Stimulated activated CD4-positive, alpha-beta T cell treated with anti-CD3 and anti-CD28 coated beads, TNF-alpha, amount 100 ng/mL, for 4 hours (primary cell): ENCODE data around the gene ACVR1B.
A peak's percentile ranks its signal among the peaks of the same experiment; 100 is the strongest.

Source experiments
- DNase-seq, 3 experiments: peaks; one replicate each; pipeline ENCODE4 v3.0.0-alpha.2; 2020; ENCODE audit warnings: low read depth in 3 of 3

ACVR1B gene

DNA sequence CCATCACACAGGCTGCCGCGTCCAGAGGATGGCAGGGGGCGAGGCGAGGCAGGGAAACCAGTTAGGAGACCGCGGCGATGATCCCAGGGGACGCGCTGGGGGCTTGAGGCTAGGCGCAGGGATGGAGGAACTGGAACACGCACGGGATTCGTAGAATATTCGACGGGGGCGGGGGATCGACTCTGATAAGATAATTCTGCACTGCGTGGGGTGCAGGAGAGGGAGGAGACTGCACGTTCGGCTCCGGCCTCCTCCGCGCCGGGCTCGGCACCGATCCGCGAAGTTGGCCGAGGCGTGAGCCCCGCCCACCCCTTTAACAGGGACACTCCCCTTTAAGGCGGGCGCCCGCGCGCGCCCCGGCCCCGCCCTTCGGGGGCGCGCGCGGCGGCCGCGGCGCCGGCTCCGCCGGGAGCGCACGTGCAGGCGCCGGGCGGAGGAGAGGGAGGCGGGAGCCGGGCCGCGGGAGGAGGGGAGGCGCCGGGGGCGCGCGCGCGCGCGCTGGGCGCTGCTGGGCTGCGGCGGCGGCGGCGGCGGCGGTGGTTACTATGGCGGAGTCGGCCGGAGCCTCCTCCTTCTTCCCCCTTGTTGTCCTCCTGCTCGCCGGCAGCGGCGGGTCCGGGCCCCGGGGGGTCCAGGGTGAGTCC, at the start of gene ACVR1B:
TSS of gene ACVR1B (plus strand) at position 501 of the 644 bp plus-strand sequence. CDS start at position 546, 45 bp downstream.
- peak; percentile 79 to 90 (median 85) for DNase-seq

DNA sequence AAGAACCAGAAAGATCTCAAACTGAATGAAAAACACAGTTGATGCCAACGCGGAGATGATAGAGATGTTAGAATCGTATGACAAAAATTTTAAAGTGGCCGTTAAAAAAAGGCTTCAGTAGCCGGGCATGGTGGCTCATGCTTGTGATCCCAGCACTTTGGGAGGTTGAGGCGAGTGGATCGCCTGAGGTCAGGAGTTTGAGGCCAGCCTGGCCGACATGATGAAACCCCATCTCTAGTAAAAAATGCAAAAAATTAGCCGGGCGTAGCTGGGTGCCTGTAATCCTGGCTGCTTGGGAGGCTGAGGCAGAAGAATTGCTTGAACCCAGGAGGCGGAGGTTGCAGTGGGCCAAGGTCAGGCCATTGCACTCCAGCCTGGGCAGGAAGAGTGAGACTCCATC, 49.6 kb upstream of the ACVR1B start:
- DNase-seq = no peak

DNA sequence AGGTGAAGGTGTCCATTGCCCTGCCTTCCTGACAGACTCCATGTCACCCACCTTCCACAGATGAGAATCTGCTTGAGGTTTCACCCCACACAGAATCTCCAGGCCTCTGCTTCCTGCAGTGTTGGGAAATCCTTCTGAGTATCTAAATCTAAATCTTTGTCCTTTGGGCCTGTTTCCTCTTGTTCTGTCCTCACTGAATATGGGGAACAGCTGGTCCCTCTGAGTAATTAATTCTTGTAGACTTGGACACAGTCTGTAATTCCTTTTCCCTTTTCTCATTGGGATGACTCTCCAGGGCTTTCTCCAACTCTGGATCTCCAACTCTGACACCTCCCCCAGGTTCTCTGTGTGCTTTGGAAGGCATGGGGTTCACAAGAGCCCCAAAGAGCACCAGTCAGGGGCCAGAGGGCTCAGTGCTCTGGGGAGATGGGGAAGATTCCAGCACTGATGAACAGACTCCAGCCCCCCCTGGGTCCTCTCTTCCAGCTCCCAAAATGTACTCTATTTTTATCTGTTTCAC, 46.5 kb upstream of the ACVR1B start:
- no peak for DNase-seq

DNA sequence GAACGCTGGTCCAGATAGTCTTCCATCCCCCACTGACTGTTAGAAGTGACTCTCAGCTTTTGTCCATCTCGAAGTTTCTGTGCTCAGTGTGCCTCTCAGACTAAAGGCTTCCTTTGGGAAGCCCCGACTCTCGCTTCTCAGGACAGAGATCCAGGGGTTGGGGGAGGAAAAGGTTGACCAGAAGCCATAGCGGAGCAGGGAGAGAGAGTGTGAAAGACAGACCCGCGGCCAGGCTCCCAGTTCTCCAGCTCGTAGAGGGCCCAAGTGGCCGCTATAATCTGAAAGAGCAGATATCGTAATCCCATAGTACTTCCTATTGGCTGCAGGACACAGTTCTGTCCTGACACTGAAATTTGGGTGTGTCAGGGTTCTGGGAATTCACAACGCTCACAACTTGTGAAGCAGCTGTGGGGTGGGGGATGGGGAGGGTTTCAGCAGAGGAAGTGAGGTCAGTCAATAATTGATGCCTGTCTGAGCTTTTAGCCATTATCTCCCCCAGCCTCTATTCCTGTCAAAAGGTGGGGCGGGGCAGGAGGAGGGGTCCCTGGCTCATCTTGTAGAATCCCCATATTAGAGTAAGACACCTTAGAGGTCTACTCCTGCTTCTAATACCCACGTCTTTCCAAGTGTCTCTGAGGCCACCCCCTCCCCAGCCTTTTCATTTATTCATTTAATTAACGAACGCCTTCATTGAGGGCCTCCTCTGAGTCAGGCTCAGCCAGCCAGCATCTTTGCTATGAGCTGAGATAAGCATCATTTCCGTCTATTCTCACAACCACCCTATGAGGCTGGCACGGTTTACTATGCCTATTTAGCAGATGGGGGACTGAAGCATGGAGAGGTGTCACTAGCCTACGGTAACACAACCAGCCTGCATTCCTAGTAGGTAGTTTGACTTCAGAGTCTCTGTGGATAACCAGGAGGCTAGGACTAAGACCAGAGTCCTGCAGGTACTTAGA, 45.7 kb upstream of the ACVR1B start:
- no peak for DNase-seq

DNA sequence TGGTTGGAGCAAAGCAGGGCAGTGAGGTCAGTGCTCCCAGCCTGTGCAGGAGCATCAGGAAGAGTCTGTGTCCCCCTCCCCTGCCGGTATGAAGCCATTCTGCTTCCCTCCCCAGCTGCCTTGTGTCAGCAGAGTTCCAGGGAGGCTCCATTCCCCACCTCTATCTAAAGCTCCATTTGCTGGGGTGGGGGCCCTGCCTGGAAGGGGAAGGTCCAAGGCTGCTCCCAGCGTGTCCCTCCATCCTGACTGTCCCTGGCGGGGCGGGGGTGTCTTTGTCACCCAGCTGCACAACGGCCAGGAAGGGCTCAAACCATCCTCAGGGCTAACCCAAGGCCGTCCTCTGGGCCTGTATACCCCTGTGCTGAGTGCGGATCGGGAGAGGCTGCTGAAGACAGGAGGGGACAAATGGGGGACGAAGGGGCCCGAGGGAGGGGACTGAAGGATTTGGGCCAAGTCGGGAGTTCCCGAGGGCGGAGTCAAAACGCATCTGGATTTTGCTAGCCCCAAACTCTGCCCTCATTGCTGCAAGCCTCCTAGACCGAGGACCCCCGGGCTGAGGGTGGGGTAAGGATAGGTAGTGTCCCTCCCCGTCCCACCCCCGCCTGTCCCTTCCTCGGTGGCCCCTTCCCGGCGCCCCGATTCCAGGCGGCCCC, 44.9 kb upstream of the ACVR1B start:
- no peak for DNase-seq

DNA sequence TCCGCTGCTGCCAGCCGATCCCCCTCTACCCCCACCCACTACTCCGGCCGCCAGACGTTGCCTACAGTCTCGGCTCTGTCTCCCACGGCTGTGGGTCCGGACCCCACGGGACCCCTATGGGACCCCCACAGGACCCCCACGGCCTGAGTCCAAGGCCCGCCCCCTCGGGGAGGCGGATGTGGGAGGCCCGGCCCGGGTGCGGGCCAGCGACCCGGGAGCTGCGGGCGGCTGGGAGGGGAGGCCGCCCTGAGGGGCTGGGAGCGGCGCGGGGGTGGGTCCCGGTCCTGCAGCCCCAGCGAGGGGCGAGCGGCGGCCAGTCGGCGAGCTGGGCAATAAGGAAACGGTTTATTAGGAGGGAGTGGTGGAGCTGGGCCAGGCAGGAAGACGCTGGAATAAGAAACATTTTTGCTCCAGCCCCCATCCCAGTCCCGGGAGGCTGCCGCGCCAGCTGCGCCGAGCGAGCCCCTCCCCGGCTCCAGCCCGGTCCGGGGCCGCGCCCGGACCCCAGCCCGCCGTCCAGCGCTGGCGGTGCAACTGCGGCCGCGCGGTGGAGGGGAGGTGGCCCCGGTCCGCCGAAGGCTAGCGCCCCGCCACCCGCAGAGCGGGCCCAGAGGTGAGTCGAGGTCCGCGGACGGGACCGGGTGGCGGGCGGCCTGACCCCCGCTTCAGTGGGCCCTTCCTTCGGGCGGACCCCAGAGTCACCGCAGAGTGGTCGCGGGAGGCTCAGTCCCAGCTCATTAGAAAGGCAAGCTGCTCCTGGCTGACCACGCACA, 44.2 kb upstream of the ACVR1B start, which contains the start of gene ACVRL1:
TSS of gene ACVRL1 (plus strand) at position 422 of the 773 bp plus-strand sequence. CDS start 4,971 bp downstream, outside the sequence.
- no peak for DNase-seq

DNA sequence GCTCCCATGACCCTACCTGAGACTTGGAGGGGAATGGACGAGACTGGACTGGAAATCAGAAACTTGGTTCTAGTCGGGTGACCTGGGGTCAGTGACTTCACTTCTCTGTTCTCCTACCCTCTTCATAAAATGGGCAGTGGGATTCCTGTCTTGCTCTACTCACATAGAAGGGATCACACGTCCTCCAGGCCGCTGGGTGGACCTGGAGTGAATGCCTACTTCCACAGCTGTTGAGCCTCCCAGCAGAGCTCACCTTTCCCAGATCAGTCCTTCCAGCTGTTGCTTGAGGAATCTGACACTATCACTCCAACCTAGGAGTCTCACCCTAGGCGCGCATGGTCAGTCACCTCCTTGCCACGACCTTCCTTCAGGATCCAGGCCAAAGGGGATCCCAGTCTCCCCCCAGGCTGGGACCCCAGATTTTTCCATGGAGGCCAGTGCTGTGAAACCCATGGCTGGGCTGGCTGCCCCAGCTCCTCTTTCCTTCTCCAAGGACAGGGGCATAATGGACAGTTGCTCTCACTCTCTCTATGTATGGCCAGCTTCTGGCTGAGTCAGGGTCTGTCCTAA, 43.6 kb upstream of the ACVR1B start:
- DNase-seq = no peak

DNA sequence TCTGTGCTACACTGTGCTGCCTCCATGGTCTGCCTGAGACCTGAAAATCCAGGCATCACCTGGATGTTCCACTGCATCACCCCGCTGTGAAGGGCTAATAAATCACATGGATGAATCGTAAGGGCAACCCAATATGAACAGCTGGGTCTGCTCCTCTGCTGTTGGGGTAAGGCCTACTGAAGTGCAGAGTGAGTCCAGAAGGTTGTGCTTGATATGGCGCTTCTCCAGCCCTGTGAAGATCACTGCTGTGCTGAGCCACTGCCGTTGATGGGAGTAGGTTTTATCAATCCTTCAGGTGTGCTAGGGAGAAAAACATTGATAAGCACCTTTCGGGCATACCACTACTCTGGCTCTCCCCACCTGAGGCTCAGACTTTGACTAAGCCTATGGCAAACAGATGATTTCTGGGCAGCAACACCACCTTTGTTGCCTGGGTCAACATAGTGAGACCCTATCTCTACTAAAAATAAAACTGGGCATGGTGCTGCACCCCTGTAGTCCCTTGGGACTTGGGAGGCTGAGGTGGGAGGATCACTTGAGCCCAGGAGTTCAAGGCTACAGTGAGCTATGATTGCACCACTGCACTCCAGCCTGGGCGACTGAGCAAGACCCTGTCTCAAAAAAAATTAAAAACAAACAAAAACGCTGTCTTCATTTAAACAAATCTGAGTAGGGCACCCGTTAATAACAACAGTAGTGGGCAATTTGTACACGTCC, 42.5 kb upstream of the ACVR1B start:
- DNase-seq = no peak

DNA sequence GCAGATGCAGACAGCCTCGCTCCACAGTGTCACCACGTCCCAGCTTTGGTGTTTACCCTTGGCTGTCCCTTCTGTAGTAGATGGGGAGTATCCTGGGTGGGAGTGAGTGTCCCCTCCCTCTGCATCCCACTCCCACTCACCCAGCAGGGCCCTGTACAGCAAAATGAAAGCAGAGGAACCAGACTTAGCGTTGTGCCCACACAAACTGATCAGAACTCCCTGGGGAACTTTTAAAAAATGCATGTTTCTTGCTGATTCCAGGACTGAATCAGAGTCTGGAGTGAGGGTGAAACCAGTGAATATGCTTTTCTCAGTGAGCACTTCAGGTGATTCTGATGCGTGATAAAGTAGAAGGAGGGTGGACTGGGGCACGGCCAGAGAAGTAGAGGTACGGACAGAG, 41.3 kb upstream of the ACVR1B start:
- DNase-seq = no peak

DNA sequence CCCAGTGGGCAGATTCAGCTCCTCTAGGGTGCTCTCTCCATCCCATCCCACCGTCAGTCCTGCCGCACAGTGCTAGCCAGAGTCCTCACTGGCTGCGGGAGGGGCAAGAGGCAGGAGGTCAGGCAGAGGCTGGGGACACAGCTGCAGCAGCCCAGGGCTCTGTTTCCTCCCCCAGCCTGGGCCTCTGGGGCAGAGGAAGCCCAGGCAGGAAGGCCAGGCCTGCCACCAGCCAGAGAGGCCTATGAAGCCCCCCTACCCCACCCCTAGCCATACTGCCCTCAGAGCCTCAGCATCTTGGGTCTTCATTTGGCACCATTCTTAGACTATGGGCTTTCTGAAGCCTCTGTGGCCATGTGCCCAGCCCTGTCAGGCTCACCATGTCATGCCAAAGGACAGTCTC, 40.8 kb upstream of the ACVR1B start:
- no peak for DNase-seq

DNA sequence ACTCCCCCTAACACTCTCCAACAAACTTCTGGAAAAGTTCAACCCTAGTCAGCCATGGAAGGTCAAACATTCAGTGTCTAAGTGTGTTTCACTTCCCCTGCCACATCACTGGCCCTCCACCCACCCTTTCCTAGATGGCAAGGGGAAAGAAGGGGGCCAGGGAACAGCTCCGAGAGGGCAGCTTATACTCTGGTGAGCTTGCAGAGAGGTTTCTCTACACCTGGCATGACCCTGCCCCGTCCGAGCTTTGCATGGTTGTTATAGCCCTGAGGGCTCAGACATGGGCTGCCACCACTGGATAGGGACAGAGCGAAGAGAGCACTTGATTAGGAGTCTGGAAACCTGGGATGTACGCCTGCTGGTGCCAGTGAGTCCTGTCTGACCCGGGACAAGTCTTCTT, 40.2 kb upstream of the ACVR1B start:
- no peak for DNase-seq

DNA sequence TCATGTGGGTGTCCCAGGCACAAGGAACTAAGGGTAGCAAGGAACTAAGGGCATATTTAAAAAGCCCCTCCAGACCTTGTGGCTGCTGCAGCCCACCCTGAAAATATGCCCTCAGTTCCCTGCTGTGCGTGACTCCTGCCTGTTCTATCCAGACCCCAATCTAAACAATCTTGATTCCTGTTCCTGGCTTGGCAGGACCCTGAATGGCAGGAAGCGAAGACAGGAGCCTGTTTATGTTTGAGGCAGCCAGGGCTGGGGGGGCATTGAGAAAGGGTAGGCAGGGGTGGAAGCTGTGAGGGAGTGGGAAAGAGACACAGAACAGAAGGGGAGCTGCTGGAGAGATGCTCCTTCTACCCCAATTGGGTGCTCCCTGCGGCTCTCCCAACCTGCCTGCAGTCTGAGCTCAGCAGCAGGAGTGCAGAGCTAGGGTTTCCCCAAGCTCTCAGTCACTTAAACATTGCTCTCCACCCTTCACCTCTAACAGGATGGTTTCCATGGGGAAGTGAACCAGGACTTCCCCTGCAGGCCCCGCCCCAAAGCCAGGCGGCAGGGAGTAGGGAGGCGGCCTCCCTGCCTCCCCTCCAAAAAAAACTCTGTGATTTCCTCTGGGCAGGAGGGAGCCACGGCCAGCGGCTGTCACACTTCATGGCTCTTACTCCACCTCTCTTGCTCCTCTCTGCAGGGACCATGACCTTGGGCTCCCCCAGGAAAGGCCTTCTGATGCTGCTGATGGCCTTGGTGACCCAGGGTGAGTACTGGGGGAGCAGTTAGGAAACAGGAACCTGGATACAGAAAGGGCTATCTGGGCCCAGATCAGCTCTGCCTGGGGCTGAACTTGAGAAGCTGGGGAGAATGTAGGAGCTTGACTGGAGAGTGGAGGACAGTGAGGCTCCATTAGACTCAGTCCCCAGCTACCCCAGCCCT, 39.4 kb upstream of the ACVR1B start:
- no peak for DNase-seq

DNA sequence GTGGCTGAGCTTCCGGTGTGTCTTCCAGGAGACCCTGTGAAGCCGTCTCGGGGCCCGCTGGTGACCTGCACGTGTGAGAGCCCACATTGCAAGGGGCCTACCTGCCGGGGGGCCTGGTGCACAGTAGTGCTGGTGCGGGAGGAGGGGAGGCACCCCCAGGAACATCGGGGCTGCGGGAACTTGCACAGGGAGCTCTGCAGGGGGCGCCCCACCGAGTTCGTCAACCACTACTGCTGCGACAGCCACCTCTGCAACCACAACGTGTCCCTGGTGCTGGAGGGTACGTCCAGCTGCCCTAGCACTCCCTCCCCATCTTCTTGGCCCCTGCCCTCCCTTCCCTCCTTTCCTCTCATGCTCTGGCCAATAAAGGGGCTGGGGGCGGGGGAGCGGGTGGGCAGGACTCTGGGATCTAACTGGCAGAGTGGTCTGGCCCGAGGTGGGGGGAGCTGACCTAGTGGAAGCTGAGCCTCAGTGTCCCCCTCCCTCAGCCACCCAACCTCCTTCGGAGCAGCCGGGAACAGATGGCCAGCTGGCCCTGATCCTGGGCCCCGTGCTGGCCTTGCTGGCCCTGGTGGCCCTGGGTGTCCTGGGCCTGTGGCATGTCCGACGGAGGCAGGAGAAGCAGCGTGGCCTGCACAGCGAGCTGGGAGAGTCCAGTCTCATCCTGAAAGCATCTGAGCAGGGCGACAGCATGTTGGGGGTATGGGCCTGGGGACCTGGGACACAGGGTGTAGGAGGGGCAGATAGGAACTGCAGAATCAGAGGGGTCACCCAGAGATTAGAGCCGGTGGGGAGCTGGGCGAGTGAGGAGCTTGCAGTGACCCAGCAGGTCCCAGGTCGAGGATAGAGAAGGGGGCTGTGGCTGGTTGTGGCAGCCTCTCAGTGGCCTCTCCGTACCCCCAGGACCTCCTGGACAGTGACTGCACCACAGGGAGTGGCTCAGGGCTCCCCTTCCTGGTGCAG, 38.1 kb upstream of the ACVR1B start:
- DNase-seq = no peak

DNA sequence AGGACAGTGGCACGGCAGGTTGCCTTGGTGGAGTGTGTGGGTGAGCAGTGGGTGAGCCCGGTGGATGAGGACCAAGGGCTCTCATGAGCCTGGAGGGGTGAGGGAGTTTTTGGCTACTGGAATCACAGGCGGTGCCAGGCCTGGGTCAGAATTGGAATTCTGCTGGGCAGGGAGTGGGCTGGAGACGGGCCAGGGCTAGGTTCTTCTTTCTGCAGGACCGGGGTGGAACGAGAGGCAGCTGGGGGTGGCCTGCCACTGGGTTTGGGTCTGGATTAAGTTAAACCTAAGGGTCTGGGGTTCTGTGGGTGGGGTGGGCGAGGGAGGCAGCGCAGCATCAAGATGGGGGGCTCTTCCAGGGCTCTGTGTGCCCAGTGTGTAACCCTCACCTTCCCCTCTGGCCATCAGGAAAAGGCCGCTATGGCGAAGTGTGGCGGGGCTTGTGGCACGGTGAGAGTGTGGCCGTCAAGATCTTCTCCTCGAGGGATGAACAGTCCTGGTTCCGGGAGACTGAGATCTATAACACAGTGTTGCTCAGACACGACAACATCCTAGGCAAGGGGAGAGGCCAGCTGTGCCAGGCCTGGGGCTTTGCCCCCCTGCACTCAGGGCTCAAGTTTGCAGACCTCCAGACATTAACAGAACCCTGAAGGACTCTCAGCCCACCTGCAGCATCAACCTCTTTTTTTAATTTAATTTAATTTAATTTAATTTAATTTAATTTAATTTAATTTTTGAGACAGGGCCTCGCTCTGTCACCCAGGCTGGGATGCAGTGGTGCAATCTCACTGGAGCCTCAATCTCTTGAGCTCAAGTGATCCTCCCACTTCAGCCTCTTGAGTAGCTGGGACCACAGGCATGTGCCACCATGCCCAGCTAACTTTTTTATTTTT, 37.2 kb upstream of the ACVR1B start:
- DNase-seq = no peak

DNA sequence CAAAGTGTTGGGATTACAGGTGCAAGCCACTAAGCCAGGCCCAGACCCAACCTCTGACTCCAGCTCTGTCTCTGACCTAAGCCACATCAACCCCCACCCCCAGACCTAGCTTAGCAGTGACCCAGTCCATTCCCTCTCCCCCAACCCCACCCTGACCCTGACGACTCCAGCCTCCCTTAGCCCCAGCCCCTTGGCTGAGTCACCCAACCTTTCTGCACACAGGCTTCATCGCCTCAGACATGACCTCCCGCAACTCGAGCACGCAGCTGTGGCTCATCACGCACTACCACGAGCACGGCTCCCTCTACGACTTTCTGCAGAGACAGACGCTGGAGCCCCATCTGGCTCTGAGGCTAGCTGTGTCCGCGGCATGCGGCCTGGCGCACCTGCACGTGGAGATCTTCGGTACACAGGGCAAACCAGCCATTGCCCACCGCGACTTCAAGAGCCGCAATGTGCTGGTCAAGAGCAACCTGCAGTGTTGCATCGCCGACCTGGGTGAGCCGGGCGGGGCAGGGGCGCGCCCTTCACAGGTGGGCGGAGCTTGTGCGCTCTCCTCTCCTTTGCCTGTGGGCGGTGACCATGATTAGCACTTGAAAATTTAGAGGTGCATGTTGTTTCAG, 36.4 kb upstream of the ACVR1B start:
- DNase-seq = no peak

DNA sequence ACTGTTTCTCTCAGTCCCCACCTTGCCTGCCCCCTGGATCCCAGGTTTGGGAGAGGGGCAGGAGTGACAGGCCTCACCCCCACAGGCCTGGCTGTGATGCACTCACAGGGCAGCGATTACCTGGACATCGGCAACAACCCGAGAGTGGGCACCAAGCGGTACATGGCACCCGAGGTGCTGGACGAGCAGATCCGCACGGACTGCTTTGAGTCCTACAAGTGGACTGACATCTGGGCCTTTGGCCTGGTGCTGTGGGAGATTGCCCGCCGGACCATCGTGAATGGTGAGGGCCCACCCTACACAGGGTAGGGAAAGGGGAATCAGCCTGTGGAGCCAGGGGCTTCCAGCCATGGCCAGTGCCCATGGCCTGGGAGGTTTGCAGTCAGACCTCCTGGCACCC, 35.5 kb upstream of the ACVR1B start:
- DNase-seq = no peak
